IPS-11a (cell line): ENCODE measurements around the gene ALDH16A1.

Experiments used
- H3K4me3 ChIP-seq: one replicate; pipeline ENCODE4 v1.5.1; 2013; ENCODE audit warnings: low read depth, low read length, control low read depth

The ALDH16A1 gene

DNA sequence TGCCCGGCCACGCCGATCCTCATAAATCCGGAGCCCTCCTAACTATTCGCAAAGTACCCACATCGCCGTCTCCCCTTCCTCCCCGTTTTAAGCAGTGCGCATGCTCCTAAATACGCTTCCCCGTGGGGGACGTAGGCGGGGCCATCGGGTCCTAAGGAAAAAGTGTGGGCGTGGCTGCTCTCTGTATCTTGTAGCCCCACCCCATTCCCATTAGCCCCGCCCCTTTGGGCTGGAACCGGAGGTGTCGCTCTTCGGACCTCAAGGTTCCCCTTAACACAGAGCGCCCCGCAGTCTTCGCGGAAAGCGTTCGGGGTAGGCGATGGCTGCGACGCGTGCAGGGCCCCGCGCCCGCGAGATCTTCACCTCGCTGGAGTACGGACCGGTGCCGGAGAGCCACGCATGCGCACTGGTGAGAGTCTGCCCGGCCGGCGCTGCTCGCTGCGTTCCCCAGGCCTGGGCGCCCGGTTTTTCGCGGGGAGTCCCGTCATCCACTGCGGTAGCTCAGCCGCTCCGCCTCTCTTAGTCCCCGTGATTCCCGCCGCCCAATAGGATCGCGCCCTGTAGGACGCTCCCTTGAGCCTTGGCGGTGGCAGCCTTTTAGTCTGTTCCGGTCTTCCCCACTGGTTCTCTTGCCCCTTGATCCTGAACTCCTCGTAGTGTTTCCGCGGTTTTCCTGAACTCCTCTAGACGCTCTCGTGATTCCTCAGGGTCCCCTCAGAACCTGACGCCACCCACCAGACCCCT, at the start of gene ALDH16A1:
TSS of gene ALDH16A1 (plus strand) at position 213 of the 744 bp plus-strand sequence. CDS start at position 320, 107 bp downstream.
- H3K4me3 ChIP-seq: peak within 1 kb of the TSS; percentile 88

DNA sequence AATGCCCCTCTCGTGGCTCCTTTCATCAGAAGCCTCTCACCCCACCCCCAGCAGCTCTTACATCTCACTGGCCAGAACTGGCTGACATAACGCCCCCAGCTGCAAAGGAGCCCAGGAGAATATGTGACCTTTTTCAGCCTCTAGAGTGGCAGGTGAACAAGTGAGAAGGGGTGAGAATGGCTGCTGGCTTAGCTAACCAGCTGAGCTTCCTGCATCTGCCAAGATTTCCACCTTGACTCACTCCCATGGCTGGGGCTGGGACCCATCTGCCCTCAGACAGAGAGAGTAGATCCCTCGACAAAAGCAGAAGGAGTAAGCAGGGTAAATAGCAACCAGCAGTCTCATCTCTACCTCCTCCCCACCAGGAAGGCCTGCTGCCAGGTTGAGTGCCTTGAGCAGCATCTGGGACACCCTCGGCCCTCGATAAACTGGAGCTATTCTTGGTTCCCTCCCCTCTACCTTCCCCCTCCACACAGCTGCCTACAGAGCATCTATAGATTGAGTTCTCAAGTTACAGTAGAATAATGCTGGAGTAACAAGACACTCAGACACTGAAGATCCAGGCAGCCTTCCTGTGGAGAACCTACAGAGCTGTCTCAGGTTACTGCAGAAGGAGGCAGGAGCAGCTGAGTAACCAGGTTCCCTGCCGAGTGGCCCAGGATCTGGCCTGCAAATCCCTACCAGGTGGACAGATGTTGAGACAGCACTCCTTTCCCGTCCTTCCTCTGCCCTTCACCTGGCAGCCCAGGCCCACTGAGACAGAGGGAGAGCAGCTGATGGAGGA, 49.4 kb upstream of the ALDH16A1 start:
- no peak overlapping the region for H3K4me3 ChIP-seq

DNA sequence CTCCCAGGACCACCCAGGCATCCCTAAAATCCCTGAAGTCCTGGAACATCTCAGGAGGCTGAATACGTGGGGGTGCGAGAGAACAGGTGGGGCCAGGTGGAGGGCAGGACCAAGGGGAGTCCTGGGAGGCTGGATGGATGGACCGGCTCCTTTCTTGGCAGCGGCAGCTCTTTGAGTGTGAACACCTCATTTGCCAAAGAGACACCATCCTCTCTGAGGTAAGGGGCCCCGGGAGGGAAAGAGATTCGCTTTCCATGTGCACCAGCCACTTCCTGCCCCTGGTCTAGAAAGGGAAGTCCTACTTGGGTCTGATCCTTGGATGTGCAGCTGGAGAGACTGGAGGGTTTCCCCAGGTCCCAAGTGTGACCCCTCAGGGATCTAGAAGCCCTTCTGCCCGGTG, 45.9 kb upstream of the ALDH16A1 start:
- no peak overlapping the region for H3K4me3 ChIP-seq

DNA sequence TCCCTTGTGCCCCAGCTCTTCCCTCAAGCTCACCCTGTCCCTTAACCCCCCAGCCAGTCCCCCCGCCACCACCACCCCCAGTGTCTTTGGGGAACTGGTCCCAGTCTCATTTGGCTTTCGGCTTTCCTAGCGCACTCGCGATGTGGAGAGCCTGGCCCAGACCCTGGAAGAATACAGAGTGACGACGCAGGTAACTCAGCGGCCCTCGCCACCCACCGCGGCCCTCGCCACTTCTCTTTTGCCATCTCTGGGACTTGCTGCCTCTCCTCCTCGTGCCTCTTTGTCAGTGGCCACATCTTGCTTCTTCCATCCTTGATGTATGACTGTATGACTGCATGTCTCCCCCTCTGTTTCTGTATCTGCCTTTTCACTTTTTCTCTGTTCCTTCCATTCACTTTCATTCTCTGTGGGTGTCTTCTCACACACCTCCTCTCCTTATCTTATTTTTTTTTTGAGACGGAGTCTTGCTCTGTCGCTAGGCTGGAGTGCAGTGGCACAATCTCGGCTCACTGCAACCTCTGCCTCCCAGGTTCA, 45.5 kb upstream of the ALDH16A1 start:
- no peak overlapping the region for H3K4me3 ChIP-seq

DNA sequence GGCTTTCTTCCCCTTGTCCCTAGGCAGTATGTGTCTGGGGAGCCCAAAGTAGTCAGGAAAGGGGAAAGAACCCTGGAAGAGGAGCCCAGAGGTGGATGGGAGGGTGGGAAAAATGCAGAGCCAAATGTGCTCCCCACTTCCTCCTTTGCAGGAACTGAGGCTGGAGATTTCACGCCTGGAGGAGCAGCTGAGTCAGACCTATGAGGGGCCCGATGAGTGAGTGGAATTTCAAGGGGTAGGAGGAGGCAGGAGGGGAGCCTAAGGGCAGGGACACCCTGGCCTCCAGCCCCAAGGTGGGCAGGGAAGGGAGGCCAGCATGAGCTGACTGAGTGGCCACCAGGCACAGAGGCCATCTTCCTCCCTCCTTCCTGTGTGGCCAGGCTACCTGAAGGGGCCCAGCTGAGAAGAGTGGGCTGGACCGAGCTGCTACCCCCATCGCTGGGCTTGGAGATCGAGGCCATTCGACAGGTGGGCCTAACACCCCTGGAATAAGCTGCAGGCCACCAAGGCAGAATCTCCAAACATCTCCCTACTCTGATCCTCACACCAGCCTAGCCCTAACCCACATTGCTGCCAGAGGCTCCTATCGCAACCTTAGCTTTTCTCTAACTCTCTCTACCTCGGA, 44.1 kb upstream of the ALDH16A1 start:
- no peak overlapping the region for H3K4me3 ChIP-seq

DNA sequence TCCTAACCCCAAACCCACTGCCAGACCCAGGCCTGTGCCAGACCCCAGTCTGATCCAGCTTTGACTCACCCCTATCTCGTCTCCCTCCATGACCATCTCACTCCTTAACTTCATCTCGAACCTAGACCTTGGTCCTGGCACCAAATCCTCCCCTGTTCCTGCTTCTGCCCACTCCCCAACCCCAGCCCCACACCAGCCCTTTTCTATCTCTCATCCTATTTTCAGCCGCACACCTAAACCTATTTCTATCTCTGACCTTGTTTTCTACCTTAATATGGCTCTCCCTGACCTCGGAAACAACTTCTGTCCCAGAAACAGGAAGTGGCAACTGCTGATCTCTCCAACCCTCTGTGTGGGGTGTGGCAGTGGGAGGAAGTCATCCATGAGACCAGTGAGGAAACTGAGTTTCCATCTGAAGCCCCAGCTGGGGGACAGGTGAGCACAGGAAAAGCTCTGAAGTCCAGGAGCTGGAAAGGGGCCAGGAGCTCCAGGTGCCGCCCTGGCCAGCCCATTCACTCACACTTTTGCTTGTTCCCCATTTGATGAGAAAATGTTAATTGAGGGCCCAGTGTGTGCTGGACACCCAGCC, 43.5 kb upstream of the ALDH16A1 start:
- H3K4me3 ChIP-seq: no peak overlapping the region

DNA sequence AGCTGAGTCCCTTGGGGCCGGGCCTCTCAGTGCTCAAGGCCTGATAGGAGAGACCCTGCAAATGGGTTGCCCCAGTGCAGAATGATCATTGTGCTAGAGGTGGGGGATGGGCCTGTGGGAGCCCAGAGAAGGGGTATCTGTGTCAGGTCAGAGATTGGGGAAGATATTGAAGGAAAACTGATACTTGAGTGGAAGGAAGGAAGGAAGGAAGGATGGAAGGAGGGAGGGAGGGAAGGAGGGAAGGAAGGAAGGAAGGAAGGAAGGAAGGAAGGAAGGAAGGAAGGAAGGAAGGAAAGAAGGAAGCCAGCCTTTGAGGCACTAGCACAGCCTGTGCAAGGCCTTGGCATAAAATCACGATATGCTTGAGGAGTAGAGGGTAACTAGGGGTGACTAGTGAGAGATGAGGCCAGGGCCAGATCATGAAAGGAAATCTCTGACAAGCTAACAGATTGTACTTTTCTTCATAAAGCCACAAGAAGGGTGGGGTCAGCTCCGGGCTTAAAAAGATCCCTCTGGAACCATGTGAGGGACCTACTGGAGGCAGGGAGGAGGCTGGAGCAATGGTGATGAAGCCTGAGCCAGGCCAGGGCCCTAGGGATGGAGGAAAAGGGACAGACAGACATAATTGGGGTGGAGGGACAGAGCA, 41.2 kb upstream of the ALDH16A1 start:
- H3K4me3 ChIP-seq: no peak overlapping the region

DNA sequence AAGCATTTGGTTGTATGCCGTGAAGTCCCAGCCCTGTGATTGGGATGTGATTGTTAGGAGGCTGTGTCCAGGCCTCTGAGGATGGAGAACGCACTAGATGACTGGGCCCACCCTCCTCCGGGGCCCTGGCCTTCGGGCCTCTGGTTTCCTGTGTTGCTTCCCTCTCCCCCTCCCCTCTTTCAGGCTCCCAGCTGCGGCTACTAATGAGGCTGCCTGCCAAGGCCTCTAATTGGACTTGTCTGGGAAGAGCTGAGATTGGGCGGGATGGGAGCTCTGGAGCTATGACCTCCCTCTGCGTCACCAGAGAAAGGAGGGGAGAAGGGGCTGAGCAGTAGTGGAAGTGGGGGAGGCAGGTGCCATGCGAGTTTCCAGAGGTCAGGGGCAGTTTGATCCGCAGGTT, 39.7 kb upstream of the ALDH16A1 start:
- no peak overlapping the region for H3K4me3 ChIP-seq

DNA sequence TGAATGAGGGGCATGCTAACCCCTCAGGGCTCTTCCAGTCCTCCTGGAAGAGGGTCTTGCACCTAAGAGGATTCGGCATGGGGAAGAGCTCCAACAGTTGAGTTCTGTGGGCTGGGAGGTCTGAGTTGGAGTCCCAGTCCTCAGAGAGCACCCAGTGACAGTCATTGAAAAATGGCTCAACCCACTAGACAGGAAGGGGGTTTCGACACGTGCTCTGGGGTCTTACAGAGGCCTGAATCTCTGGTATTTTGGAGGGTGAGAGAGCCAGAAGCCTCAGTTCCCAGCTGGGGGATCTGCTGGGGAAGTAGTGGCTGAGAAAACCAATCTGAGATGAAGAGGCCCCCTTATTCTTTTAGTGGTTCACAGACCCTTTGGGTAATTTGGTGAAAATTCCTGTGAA, 38.8 kb upstream of the ALDH16A1 start:
- H3K4me3 ChIP-seq: no peak overlapping the region

DNA sequence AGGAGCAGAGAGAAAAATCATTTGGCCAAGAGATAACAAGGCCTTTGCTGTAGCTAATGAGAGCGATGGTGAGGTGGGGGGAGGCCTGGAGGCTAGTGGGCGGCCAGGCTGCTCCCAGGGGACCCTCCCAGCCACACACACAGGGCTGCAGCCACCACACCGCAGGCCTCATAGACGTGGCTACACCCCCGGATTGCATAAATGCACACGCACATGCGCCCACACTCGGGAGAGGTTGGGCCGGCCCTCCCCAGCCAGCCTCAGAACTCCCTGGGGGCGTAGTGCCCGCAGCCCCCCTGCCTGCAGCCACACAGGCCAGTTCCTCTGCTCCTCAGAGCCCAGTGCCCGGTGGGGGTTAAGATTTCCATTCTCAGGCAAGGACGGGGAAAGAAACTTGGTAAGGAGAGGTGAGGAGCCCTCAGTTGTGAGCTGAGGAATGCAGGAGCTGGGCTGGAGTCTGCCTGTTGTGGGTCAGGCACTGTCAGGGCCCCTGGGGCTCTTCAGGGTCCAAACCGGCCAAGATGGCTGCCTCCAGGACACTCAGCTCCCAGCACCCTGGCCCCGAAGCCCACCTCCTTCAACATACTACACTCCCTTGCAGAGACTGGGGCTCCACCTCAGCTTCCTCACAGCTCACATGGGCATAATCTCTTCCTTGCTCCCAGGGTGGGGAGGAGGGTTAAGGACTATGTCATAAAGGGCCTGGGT, 37.8 kb upstream of the ALDH16A1 start:
- no peak overlapping the region for H3K4me3 ChIP-seq

DNA sequence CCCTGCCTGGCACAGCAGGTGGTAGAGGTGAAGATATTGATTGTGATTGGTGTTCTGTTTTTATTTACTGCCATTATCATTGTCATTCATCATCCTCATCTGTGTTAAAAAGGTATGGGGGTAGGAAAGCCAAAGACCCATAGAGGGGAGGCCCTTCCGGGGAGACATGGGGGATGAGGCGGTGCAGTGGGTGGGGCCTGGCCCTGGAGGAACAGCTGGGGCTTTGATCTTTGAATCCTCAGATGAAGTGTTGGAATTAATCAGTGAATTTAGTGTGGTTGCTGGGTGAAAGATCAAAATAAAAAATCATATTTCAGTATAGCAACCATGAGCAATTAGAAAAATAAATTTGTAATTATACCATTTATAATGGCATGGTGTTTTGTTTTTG, 37.2 kb upstream of the ALDH16A1 start:
- no peak overlapping the region for H3K4me3 ChIP-seq

DNA sequence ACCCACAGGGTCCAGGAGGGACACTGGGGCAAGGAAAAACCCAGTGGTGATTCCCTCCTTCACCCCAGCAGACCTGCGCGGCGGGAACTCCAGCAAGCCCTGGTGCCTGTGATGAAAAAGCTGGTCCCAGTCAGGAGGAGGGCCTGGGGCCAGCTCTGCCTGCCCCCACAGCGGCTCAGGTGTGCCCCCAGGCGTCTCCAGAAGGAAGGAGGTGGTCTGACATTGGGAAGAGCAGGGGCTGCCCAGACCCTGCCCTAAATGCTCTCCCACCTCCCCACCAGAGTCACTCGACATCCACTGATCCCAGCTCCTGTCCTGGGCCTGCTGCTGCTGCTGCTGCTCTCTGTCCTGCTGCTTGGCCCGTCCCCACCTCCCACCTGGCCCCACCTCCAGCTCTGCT, 35.9 kb upstream of the ALDH16A1 start:
- no peak overlapping the region for H3K4me3 ChIP-seq

DNA sequence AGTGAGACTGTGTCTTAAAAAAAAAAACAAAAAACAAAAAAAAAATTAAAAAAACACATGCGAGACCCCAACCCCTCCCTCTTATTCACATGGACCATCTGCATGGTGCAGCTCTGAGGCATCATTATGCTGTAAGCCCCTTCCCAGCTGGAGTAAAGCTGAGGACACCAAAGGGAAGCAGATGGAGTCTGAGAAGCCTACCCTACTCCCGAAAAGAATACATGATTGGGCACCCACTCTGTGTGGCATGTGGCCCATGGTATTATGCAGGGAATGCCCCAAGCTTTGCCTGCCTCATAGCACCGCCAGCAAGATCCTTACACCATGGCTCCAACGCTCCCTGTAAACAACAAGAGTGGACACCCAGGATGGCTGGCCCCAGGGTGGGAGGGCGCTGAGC, 34.5 kb upstream of the ALDH16A1 start:
- H3K4me3 ChIP-seq: no peak overlapping the region

DNA sequence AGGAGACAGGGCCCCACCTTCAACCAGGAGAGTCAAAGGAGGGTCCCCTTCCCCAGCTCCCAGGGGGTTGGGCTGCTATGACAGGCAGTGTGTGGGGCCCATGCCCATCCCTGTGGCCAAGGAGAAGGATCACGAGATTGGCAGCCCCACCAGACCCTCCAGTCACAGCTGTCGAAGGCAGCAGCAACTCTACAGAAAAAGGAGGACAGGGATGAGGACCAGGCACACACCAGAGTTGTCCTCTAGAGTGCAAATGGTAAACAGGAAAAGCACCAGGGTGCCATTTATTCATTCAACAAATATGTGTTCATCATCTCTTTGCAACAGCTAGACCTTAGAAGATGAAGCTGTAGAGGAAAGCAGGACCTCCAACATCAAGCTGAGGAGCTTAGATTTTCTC, 33.9 kb upstream of the ALDH16A1 start:
- H3K4me3 ChIP-seq: no peak overlapping the region

DNA sequence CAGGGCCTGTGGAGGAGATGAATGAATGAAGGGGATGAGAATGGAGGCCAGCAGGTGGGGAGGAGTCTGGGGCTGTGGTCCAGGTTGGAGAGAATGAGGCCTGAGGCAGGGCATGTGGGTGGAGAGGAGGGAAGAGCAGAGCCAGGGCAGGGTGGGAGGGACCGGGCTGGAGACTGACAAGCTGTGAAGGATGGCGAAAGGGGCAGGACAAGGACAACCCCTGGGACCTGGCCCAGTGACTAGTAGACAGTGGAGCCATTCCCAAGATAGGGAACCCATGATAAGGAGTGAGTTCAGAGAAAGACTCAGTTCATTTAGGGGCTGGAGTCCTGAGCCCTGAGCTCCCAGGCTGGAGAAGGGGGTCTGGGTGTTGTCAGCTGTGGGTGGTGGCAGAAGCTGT, 32.8 kb upstream of the ALDH16A1 start:
- no peak overlapping the region for H3K4me3 ChIP-seq

DNA sequence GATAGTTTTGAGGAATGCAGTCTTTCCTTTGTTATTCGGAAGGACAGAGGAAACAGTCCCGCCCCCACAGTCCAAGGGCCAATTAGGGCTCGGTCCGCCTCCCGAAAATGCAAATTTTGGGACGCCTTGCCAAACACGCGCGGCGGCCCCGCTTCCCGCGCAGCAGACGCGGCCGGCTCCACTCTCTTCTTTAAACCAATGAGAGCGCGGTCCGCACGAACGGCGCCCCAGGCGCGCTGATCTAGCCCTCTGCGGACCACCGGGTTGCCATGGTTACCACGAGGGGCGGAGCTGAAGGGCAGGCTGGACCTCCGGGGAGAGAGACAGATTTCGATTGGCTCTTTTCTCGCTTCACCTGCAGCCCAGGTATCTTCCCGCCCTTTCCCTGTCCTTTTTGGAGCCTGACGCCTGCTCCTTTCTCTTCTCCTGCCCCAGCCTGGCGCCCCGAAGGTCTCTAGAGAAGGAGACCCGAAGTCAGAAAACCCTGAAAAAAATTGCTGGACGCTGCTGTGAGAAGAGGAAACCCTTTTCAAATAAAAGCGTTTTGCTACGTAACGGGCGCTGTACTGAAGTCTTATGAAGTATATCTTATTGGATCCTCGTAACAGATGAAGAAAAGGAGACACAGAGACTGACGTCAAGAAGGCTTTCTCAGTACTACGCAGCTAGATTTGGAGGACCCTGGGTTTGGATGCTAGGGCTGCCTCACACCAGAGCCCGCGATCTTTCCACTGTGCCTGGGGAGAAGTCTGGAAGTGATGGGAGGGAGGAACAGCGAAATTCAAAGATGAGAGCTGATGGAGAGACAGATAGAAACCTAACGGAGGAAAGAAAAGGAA, 31.8 kb upstream of the ALDH16A1 start:
- H3K4me3 ChIP-seq: no peak overlapping the region

DNA sequence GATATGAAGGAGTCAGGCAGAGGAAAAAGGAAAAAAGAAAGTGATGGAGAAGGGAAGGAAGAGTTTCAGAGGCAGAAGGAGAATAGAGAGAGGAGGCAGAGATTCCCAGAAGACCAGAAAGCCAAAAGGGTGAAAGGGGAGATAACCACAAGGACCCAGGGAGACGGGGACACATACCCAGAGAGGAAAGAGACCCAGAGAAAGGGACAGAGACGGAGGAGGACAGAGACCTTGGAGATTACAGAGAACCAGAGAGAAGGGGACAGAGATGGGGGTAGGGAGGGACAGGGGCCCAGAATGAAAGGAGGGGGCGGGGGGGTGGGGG, 31.2 kb upstream of the ALDH16A1 start:
- H3K4me3 ChIP-seq: no peak overlapping the region

DNA sequence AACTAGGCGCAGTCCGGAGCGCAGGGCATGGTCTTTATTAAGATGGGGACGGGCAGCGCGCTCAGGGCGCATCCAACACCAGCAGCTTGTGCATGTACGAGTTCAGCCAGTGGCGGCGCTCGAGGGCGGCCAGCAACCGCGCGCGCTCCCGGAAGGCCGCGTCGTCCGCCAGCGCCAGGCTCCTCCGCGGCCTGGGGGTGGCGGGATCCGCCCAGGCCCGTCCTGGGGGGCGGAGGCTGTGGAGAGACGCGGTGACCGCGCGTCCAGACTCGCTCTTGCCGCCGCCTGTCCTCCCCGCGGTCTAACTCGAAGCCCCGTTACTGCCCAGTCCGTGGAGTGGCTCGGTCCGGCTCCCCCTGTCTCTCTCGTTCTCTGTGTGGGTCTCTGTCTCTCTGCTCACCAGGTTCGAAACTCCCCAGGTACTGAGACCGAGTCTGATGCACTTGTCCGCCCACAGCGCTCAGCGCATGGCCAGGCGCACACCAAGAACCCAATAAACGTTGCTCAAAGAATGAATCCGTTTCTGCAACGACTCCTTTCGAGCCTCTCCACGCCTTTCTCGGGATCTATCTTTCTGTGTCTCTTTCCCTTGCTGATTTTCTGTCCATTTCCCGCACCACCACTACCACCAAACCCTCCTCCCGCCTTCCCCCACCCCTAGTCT, 30.5 kb upstream of the ALDH16A1 start:
- H3K4me3 ChIP-seq: no peak overlapping the region
